ENCODE data around the gene SH2D2A.

SH2D2A gene

DNA sequence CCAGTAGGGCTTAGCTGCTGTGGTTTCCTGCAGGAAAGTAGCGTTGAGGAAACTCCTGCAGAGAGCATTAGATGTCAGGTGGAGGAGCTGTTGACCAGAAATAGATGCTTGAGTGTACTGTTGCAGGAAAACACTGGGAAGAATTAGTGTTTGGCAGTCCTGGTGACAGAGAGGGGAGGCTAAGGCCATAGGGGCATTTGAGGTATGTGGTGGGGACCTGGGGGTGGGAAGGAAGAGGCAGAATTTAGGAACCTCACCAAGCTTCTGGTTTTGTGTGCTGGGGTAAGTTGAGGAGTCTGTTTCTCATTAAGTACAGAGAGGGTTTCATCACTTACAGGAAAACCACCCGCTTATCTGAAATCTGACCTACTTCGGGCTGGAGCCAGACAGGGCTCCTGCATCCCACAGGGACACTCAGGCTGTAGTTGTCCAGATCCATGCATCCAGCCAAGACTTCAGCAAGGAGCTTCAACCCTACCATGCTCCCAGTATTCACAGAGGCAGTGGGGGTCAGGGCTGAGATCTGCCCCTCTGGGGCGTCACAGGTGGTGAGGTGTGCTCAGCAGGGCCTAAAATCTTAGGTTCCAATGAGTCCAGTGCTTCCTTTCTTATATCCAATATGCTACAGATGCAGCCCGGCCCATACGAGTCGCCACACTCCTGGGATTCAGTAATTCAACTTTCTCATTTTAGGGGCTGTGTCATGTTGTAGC is 15.1 kb downstream of the SH2D2A start:
- no peak for DNase-seq

- peak; percentile 55 for DNase-seq
Observed at GRCh38 chr1:156797212-156797871, 19.3 kb downstream of the SH2D2A start.

DNA sequence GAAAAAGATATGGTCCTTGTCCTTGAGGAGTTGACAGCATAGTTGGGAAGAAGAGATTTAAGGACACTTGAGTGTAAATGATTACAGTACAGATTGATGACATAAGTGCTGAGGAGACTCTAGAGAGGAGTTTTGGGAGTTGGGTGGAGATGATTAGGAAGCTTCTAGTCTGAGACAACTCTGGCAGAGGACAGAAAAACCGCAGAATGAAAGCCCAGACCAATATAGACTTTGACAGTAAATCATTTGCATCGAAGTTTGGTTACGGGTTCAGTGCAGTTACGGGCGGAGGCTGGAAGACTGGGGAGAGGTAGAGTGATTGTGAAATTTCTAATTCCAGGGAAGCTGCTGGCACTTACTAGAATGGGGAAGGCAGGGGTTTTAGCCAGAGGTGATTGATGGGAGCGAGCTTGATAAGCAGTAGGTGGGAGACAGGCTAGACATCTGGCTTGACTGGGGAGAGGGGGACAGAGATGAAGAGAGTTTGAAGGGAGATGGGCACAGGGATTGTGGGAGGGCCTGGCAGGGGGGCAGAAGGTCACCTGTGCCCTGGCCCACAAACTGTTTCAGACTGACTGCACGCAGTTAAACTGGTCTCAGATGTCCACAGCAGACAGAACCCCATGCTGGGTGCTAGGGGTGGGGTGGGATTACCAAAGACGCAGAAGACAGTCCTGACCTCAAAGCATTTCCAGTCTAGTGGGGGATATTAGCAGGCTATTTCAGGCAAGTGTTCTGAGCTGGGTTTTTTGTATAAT is 20.1 kb downstream of the SH2D2A start:
- DNase-seq: no peak

DNA sequence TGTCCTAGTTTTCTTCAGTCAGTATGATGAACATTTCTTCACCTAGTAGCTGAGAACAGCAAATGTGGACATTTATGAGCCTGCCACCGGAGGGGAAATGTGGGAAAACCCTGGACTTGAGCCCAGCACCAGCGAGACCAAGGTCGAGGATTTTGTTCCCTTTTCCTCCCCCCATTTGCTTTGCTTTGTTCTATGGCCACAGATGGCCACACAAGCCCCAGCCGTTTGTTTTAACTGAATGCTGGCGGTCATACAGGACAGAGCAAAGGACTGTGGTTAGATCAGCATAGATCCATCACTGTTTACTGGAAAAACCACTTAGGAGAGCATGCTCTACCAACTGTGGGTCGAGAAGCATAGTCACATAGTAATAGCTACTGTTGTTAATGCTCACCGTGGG is 20.9 kb downstream of the SH2D2A start:
- DNase-seq: no peak

GRCh38 chr1:156795374-156795733 is 21.3 kb downstream of the SH2D2A start:
- DNase-seq: no peak

DNA sequence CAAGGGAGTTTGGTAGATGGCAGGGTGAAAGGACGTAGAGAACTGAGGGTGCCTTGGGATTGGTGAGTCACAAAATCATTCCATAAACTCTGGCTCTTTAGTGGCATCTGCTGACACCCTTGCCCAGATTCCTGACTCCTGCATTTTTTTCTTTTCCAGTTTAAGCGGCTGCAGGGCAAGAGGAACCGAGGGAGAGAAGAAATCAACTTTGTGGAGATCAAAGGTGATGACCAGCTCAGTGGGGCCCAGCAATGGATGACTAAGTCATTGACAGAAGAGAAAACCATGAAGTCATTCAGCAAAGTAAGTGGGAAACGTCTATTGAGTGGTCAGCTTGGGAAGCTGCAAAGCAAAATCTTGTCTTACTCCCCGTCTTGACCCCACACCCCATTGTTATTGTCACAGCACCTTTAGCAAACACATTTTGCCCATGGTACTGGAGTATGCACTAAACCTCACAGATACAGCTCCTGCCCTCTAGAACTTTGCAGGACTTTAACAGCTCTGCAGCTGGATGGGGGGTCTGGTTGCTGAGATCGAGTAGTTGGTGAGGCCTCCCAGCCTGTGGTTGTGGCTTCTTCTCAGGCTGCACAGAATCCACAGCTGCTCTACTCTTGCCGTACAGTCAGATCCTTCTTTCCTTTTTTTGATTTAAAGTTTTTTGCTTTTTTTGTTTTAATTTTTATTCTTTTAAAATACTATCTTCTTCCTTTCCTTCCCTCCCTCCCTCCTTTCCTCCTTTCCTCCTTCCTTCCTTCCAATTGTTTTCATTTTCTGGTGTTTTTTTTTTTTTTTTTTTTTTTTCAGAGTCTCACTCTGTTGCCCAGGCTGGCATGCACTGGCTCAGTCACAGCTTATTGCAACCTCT is 21.9 kb downstream of the SH2D2A start:
- no peak for DNase-seq

GRCh38 chr1:156789621-156790318 is 26.9 kb downstream of the SH2D2A start:
- no peak for DNase-seq

GRCh38 chr1:156788136-156788535 is 28.5 kb downstream of the SH2D2A start:
- DNase-seq: no peak

DNA sequence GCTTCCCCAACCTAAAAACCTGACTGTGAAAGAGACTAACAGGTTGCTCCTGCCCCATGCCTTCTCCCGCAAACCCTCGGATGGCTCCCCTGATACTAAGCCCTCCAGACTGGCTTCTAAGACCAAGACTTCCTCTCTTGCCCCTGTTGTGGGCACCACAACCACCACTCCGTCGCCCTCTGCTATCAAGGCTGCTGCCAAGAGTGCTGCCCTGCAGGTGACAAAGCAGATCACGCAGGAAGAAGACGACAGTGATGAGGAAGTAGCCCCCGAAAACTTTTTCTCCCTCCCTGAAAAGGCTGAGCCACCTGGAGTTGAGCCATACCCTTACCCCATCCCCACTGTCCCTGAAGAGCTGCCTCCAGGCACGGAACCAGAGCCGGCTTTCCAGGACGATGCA is 30.0 kb downstream of the SH2D2A start:
- DNase-seq: no peak

DNA sequence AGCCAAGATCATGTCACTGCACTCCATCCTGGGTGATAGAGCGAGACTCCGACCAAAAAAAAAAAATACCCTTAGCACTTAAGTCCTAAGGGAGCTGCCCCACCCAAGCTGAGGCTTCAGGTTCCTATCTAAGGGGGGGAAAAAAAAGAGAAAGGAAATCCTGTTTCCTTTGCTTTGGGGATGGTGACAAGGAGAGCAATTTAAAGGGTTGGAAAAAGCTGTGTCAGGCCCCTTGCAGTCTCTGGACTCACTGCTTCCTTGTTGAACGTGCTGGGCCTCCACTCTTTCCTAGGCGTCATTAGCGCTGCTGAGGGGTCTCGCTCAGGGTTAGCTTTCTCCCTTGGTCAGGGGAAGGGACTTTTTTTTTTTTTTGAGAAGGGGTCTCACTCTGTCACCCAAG is 31.2 kb downstream of the SH2D2A start:
- no peak for DNase-seq

DNA sequence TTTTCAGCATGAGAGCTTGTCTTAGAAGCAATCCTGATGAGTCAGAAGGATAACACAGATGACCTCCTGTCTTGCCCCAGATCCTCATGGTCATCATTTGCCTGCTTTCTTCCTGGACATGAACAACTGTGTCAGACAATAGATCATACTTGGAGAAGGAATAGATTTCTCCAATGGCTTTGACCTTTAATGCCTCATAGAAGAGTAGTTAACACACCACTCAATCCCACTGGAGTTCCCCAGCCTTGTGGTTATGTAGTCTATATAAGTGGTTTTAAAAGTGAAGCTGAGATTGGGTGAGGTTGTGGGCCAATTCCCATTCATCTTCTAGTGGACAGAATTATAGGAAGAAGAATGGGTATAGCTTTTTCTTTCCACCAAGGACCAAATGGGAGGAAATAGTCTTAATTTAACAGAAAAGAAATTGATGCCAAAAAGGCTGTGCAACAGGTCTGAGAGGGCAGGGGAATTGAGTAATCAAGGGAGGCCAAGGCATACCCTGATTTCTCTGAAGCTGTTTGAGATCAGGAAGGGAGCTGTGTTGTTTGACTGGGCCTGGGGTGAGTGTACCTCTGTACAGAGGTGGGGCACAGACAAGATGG is 35.0 kb downstream of the SH2D2A start:
- DNase-seq: no peak

- DNase-seq: no peak
Observed at GRCh38 chr1:156777573-156777972, 39.1 kb downstream of the SH2D2A start.

GRCh38 chr1:156776942-156777341 is 39.7 kb downstream of the SH2D2A start:
- DNase-seq: no peak

GRCh38 chr1:156775799-156776198 is 40.8 kb downstream of the SH2D2A start:
- DNase-seq: no peak

- DNase-seq: no peak
Observed at GRCh38 chr1:156773607-156774006, 43.0 kb downstream of the SH2D2A start.

DNA sequence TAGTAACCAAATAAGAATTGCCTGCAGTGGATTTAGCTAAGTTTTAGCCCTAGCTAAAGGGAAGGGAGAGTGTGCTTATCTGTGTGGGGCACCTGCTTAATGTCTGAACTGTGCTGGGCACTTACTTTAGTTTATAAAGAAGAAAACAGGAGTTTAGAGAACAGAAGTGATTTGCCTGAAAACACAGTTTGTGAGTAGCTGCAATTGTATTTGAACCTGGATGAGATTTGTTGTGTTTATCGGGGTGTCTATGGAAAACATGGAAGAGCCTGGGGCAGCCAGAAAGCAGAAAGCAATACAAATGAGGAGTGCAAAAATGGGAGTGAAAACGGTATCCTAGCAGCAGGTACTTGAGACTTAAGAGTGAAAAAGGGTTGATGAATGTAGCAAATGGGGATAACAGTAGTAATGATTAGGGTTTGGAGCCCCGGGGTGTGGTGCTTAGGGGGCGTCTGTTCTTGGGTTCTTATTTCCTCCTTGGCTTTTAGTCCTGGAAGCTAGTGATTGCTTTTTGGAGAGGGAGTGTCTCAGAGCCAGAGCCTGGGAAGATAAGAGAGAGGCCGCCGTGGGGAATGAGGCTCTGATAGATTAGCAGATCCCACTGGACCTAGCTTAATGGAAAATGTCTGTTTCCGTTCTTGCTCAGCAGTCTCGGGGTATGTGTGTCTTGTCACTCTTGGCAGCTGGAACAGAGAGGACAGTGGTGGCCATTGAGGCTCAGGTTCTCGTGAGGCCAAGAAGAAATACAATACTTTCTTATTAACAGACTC is 43.7 kb downstream of the SH2D2A start:
- no peak for DNase-seq

DNA sequence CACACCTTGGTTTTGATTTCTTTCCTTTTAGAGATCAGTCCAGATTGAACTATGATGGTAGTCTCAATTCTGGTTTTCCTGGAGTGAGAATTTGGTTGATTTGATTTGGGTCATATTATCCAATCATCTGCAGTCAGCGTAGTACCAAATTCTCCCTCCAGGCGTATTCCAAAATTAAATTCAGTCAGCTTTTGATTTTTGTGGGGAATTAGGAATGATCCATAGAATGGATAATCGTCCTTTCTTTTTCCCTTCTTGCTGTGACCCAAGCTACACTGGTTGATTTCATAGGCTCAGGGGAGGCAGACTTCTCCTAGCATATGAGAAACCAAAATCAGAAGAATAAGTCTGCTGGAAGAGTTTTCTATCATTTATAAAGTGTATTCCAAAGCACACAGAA is 44.4 kb downstream of the SH2D2A start:
- DNase-seq: no peak

- DNase-seq: no peak
Observed at GRCh38 chr1:156768610-156769295, 47.9 kb downstream of the SH2D2A start.

DNA sequence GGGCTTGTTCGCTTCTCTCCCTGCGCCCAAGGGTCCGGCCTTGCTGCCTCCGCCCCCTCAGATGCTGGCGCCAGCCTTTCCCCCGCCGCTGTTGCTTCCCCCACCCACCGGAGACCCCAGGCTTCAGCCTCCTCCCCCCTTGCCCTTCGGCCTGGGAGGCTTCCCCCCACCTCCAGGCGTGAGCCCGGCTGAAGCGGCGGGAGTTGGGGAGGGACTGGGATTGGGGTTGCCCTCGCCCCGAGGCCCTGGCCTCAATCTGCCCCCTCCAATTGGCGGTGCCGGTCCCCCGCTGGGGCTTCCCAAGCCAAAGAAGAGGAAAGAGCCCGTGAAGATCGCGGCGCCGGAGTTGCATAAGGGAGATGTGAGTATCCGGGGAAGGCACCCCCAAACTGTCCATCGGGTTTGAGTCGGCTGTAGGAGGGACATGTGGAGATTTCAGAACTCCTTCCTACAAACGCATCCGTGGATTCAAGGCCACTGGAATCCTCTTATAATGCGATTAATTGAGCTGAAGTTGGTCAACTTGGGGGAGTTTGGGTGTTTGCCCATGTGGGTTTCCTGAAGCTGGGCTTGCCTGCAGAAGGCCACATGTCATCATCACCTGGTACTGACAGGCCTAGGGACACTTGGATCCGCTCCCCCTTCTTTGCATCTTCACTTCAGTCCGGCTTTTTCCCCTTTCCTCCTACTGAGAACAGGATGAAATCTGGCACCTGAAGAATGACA is 48.6 kb downstream of the SH2D2A start:
- DNase-seq: no peak

Measured in NCI-H1105 (cell line).